VCaP (cell line): ENCODE results near the gene RAB18.

Source experiments
- H3K27ac ChIP-seq: fragments of 450-650 bp; 2 replicates; pipeline ENCODE4 v1.5.1; 2017
- TF ChIP-seq, protein P1 (sequence below): fragments of 450-650 bp; conservative IDR thresholded peaks from 2 replicates; pipeline ENCODE4 v1.5.1; 2017; ENCODE audit warnings: mild to moderate bottlenecking, moderate library complexity

RAB18 gene

GRCh38 chr10:27490807-27491206 lies 13.3 kb upstream of the RAB18 start:
- H3K27ac ChIP-seq = no peak overlapping the region

DNA sequence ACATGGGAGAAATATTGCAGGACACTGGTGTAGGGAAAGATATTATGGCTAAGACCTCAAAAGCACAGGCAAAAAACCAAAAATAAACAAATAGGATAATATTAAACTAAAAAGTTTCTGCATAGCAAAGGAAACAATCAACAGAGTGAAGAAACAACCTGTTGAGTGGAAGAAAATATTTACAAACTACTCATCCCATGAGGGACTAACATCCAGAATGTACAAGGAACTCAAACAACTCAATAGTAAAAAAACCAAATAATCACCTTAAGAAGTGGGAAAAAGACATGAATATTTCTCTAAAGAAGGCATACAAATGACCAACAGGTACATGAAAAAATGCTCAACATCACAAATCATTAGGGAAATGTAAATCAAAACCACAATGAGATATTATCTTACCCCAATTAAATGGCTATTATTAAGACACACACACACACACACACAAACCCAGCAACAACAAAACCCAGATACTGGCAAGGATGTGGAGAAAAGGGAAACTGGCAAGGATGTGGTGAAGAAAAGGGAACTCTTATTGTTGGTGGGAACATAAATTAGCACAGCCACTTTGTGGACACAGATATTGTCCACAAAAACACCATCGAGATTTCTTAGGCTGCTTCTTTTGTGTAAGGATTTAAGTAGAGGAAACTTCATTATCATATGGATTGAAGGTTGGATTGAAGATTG lies 9.8 kb upstream of the RAB18 start:
- H3K27ac ChIP-seq = no peak overlapping the region
- TF ChIP-seq, protein P1, sequence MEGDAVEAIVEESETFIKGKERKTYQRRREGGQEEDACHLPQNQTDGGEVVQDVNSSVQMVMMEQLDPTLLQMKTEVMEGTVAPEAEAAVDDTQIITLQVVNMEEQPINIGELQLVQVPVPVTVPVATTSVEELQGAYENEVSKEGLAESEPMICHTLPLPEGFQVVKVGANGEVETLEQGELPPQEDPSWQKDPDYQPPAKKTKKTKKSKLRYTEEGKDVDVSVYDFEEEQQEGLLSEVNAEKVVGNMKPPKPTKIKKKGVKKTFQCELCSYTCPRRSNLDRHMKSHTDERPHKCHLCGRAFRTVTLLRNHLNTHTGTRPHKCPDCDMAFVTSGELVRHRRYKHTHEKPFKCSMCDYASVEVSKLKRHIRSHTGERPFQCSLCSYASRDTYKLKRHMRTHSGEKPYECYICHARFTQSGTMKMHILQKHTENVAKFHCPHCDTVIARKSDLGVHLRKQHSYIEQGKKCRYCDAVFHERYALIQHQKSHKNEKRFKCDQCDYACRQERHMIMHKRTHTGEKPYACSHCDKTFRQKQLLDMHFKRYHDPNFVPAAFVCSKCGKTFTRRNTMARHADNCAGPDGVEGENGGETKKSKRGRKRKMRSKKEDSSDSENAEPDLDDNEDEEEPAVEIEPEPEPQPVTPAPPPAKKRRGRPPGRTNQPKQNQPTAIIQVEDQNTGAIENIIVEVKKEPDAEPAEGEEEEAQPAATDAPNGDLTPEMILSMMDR = no peak

More at GRCh38 chr10:27490807-27491206, 13.3 kb upstream of the RAB18 start:
- TF ChIP-seq, protein P1 = no peak

DNA sequence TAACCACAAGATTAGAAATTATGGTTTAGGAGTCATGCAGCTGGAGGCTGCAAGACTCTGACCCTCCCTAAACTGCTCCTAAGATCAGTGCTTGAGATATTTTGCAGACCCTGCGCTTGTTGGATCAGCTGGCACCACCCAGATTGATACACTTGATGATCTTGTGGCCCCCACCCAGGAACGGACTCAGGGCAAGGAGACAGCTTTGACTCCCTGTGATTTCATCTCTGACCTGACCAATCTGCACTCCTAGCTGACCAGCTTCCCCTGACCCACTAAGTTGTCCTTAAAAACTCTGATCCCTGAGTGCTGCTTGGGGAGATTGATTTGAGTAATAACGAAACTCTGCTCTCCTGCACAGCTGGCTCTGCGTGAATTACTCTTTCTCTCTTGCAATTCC lies 8.0 kb upstream of the RAB18 start:
- H3K27ac ChIP-seq = no peak overlapping the region

GRCh38 chr10:27500096-27500495 lies 4.0 kb upstream of the RAB18 start:
- TF ChIP-seq, protein P1 = no peak
- H3K27ac ChIP-seq = no peak overlapping the region

More for the DNA sequence above, 8.0 kb upstream of the RAB18 start:
- TF ChIP-seq, protein P1 = no peak

GRCh38 chr10:27500886-27501285 lies 3.2 kb upstream of the RAB18 start:
- H3K27ac ChIP-seq = no peak overlapping the region
- TF ChIP-seq, protein P1 = no peak

DNA sequence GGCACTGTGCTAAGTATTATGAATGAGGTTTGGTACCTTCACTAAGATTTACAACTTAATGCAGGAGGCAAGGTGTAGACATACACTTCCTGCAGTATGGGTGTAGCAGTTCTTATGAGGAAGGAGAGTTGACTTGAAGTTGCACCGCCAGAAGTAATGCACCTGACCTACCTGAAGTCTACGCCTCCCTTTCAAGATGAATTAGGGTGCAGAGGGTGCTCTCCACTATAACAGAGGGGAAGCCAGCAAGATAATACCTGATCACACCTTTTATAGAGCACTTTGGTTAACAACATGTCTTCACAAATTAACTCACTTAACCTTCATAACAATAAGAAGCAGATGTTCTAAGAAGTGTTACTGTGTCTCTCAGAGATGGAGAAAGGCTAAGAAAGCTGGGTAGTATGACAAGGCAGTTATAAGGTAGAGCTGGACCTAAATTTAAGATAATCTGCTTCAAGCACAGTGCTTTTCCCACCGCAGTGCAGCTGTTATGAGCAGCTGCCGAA lies 552 bp upstream of the RAB18 start:
- peak overlapping the region; percentile 87 for H3K27ac ChIP-seq
- TF ChIP-seq, protein P1 = no peak

- TF ChIP-seq, protein P1 = no peak
- H3K27ac ChIP-seq = peak overlapping the region; percentile 87
These were observed 830 bp downstream of the RAB18 start for GRCh38 chr10:27504808-27505460.

DNA sequence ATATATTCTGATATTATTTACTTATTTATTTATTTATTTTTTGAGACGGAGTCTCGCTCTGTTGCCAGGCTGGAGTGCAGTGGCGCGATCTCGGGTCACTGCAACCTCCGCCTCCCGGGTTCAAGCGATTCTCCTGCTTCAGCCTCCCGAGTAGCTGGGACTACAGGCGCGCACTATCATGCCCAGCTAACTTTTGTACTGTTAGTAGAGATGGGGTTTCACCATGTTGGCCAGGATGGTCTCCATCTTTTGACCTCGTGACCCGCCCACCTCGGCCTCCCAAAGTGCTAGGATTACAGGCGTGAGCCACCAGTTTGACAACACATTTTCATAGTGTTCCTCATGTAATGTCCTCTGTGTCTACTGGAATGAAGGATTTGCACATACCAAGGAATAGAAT lies 1.4 kb downstream of the RAB18 start:
- H3K27ac ChIP-seq = peak overlapping the region; percentile 87
